HG02759 (cell line): ENCODE data around the gene ZMYND8.
"Not testable (repeated sequence)": the region's sequence is repeated elsewhere in the genome, so short reads cannot be mapped to it uniquely, and the experiment has no call there.

ENCODE experiments used
- ATAC-seq: cut with Tn5 transposase; IDR thresholded peaks from one replicate; pipeline ENCODE4 v1.9.1; 2021; ENCODE audit warnings: mild to moderate bottlenecking, moderate library complexity; ENCODE audit not compliant: unreplicated experiment

Gene ZMYND8

DNA sequence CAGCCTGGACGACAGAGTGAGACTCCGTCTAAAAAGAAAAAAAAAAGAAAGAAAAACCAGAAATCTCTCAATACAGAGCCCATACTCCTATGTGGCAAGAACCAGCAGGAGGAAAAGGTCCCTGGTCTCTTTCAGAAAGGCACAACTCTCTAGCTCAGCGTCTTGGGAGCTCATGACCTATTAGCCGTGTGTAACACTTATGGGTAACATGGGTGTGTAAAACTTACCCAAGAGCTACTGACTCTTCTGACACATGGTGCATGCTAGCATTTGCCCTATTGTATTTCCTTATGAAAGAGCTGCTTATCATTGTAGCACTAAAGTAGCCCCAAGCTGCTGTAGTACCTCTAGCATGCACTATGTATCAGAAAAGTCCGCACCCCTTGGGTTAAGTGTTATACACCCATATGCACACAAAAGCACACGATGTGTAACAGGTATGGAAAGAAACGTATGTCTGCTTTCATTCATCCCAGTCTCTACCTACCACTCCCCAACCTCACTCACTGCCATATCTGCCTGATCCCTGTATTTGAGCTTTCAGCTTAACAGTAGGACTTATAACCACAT lies 85.4 kb downstream of the ZMYND8 start:
- no peak for ATAC-seq

DNA sequence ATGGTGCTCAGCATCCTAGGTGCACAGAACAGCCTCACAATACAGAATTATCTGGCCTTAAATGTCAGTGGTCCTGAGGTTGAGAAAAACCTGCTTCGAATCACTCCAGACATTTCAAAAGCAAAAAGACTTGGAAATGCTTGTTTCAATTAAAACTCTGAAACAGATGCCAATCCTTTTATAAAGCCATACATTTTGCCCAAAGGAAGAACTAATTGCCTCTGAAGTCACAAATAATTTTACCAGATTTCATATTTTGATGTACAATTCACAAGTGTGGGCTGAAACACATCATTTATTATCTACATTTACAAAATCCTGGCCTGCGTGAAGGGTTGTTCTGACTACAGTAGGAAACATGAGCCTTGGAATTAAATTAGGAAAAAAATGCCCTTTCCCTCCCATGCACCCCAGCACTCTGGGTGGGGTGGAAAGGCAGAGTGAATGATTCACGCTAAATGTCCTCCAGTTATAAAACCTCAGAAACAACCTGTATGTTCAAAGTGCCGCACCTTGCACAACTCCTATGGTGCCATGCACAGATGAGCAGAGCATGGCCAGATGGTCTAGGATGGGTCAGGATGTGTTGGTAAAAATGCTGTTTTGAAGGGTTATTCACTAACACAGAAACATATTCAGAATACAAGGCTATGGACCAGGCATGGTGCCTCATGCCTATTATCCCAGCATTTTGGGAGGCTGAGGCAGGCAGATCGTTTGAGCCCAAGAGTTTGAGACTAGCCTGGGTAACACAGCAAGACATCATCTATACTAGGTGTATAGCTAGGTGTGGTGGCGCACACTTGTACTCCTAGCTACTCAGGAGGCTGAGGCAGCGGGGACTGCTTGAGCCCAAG lies 87.0 kb downstream of the ZMYND8 start:
- ATAC-seq: no peak

DNA sequence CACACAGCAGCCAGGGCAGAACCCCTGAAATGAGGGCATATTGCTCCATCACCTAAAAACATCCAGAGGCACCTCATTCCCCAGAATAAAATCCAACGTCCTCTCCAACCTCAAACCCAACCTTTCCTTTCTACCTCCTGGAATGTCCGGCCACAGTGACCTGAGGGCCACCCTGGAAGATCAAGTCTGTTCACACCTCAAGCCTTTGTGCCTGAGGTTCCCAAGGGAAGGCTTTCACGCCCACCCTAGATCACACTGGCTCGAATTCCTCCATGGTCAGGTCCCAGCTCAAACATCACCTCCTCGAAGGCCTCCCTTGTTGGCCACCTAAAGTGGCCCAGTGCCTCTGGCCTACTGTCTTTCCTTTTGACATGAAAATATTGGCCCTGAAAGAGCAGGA lies 88.9 kb downstream of the ZMYND8 start:
- no peak for ATAC-seq

DNA sequence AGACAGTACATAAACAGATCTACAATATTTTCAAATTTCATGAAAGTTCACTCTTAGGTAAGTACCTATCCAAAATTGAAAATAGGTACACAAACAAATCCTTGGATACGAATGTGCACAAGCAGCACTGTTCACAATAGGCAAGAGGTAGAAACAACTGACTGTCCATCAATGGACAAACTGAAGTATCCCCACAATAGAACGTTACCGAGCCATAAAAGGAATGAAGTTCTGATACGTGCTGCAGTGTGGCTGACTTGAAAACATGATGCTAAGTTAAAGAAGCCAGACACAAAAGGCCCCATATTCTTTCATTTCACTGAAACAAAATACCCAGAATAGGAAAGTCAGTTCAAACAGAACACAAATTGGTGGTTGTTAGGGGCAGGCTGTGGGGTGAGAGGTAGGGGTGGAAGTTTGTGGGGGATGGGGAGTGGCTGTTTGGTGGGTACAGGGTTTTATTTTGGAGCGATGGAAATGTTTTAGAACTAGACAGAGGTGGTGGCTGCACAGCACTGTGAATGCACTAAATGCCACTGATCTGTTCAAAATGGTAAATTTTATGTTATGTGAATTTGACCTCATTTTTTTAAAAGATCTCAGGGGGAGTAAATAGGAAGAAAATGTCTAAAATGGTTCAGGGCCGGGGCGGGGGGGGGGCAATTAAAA lies 89.5 kb downstream of the ZMYND8 start:
- ATAC-seq: no peak

DNA sequence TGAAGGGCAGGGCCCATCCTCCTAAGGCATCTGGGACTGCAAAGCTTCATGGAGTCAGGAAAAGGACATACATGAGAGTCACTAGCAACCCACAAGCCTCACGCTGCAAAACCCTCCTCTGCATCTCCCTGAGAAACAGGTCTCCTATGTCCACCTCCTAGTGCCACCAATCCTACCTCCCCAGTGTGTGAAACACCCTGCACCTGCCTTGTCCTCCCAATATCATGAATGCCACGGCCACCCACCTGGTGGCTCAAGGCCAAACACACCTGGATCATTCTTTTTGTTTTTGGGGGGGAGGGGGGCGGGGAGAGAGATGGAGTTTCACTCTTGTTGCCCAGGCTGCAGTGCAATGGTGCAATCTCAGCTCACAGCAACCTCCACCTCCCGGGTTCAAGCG lies 90.5 kb downstream of the ZMYND8 start:
- no peak for ATAC-seq

DNA sequence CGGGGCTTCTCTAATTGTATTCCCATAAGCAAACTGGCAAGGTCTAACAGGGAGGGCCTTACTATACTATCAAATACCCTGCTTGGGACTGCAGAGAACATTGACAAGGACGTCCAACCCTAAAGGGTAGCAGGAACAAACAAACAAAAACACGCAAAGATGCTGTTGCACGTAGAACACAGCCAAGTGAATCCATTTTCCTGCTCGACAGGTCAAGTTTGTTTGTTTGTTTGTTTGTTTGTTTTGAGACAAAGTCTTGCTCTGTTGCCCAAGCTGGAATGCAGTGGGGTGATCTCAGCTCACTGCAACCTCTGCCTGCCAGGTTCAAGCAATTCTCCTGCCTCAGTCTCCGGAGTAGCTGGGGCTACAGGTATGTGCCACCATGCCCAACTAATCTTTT lies 91.3 kb downstream of the ZMYND8 start:
- ATAC-seq: no peak

DNA sequence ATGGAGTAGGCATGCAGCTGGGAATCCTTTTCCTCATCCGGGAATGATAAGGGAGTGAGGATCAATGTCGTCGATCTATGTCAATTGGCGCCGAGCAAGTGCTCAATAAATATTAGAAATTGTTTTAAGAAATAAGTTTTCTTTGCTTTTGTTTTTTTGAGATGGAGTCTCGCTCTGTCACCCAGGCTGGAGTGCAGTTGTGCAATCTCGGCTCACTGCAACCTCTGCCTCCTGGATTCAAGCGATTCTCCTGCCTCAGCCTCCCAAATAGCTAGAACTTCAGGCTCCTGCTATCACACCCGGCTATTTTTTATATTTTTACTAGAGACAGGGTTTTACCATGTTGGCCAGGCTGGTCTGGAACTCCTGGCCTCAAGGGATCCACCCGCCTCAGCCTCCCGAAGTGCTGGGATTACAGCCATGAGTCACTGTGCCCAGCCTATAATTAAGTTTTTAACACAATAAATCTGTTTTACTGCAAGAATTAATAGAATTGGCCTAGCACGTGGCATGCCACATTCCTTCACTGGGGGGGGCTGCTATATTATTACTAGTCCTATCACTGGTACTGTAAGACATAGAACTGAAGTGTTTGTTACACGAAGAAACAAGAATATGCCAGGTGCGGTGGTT lies 92.2 kb downstream of the ZMYND8 start:
- ATAC-seq: not testable (repeated sequence)

DNA sequence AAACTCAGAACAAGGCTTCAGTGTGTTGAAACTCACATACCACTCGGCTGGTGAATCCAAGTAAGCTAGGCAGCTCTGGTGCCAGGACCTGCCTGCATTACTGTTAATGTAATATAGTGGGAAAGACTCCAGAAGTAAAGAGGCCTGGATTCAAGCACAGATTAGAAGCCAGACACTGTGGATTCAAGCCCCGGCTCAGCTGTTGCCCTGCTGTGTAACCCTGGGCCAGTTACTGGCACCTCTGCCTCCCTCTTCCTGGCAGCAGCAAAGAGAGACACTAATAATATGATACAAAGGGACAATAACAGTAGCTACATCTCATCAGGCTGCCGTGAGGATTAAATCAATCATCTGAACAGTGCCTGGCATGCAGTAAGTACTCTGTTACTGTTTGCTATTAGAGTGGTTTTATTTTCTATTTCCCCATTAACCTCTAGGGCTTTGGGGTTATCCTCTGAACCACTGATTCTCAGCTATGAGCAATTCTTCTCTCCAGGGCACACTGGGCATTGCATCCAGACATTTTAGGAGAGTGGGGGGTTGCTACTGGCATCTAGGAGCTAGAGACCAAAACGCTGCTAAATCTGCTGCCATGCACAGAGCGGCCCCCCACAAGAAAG lies 92.9 kb downstream of the ZMYND8 start:
- no peak for ATAC-seq

DNA sequence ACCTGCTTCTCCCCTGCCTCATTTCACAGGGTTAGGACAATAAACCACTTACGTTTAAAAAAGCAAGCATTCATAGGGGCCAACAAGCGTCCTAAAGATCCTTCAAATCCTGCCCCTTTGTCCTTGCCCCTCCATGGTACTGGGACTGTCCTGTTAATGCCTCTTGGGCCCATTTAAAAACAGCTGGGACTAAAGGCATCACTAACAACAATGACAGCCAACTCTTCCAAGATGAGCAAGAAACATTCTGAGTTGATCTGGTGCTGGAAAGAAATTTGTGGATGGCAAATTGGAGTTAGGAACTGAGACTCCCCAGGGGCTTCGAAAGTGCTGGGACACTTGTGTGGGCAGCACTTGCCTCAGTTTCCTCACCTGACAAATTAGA lies 93.4 kb downstream of the ZMYND8 start:
- no peak for ATAC-seq

DNA sequence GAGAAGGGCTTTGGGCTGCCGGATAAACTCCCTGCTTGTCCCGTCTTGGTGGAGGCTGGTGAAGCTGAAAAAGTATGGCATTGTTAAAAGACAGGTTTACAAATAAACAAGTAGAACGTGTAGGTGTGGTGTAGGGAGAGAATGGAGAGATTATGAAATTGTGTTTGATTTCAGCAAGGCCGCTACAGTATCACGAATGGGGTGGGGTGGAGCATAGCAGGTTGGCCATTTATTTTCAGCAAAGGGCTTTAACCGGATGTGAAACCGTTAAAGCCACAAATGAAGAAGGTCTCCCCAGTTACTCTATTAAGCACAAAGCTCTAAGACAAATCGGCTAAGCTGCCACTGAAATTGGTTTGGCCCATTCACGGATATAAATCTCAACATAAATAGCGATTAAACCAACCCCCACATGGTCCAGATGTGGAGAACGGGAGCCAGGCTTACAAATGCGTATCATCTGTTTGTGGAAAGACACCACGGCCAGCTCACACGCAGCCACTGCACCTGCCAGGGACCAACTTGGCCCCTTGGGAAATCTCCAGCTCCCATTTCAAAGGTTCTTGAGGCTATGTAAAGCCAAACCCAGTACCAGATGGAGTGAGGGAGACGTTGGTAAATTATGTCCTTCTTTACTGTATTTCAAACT lies 94.0 kb downstream of the ZMYND8 start:
- peak; percentile 51 for ATAC-seq

DNA sequence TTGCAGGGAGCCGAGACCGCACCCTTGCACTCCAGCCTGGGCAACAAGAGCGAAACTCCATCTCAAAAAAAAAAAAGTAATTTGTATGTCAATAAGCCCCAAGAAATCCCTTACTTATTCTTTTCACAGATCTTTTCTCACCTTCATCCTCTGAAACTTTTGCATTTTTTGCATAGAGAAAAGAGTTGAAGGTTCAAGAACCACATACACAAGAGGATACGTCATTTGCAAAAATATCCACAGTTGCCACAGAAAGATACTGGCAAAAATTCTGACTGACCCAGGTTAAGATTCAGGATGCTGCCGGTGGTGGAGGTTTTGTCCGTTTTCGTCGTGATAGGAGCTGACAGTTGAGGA lies 94.5 kb downstream of the ZMYND8 start:
- ATAC-seq: no peak

DNA sequence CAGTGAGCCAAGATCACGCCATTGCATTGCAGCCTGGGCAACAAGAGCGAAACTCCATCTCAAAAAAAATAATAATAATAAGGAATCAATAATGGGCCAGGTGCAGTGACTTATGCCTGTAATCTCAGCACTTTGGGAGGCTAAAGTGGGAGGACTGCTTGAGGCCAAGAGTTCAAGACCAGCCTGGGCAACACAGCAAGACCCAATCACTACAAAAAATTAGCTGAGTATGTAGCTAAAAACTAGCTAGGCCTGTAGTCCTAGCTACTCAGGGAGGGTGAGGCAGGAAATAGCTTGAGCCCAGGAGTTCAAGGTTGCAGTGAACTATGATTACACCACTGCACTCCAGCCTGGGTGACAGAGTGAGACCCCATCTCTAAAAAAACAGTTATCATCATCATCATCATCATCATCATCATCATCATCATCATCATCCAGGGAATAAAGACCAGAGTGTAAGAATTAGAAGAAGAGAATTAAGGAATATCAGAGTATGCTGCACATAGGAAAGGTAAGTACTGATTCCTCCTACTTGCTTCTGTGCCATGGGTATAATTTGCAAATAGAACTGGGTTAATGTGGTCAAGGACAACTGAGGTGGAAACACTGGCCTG lies 95.2 kb downstream of the ZMYND8 start:
- not testable (repeated sequence) for ATAC-seq

DNA sequence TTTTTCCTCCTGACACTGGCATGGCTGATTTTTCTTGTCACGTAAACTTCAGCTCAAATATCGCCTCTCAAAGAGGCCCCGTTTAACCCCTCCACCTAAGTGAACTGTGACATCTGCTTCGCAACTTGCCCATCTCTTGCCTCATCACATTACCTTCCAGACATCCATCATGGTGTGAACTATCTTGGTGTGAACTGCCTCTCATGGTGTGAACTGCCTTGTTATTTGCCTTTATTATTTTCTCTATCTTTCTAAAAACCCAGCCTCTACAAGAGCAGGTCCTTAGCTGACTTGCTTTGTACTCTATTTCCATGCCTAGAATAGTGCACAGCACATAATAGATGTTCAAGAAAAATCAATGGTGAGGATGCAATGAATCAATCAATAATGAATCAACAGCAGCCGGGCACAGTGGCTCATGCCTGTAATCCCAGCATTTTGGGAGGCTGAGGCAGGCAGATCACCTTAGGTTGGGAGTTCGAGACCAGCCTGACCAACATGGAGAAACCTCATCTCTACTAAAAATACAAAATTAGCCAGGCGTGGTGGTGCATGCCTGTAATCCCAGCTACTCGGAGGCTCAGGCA lies 95.9 kb downstream of the ZMYND8 start:
- ATAC-seq: not testable (repeated sequence)

DNA sequence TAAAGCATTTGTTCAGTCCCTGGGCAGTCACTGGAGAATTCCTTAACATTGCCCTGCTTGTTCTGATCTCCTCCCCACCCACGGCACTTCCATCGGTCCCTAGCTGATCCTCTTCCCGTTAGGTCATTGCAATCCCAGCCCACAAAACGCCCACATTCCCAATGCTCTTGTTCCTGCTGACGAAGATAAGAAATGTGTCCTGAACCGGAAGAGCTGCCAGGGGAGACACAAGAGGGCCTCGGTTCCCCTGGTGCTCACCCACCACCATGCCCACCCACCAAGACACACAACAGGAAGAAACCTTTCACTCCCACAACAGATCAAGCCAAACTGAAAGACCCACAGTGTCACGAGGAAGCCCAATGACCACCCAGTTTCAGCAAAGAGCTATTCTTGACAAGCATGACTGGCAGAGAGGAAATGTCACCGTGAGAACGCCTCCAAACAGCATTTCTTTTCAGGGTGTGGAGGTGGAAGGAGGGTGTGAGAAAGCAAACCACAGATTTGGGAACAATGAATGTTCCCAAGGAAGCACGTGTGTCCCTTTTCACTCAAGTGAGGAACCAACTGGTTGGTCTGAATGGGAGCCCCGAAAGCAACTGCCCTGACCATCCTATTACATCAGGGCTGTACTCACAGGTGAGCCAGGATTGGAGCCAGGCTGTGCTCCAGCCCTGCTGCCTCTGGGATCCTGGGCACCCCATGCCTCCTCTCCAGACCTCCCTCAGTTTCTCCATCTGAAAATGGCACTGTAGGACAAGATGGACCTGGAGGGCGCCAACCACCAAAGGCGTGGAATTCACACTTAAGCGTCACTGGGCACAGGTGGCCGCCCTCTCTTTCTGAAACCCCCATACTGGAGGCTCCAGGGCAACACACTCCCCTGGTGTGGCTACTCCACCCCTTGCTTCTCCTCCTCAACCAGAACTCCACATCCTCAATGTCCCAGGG lies 97.5 kb downstream of the ZMYND8 start:
- peak; percentile 68 for ATAC-seq

DNA sequence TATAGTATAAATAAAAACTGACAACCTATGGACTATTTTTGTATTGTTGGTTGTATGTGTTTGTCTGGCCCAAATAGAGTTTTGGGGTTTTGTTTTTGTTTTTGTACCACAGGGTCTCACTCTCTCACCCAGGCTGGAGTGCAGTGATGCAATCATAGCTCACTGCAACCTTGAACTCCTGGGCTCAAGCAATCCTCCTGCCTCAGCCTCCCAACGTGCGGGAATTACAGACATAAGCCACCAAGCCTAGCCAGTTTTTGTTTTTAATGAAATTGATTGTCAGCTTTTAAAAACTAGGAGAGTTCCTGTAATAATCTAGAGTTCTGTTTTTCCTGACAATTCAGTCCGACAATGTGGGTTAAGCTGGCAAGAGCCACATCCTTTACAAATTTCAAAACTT lies 98.7 kb downstream of the ZMYND8 start:
- ATAC-seq: no peak

DNA sequence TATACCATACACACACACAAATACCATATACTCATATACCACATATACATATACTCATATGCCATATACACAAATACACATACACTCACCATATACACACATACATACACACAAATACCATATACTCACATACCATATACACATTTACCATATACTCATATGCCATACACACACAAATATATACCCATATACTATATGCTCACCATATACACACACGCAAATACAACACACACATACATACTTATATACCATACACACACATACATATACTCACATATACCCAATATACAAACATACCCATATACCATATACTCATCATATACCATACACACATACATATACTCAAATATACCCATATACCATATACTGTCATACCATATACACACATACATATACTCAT lies 99.2 kb downstream of the ZMYND8 start:
- no peak for ATAC-seq

DNA sequence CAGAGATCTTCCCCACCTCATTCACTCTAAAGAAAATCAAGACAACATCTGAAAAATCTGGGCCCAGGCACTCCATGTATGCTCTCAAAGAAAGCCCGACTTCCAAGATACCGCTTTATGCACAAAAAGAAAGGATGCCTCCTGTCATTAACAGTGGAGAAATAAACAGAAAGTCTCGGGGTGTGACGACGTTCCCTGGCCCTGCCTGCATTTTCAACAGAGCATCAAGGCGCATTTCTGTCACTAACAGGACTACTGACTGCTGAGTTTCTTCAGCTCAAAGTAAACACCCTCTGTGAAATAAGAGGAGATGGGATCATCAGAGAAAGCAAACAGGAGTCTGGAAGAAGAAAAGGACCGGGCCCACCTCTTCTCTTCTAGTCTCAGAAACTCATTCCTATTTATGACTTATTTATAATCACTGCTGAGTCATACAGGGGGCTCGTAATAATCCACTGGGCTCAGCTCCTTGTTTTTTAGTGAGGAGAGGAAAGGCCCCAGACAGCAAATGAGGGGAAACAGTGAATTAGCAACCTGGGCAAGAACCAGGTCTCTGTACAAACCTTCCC lies 99.7 kb downstream of the ZMYND8 start:
- ATAC-seq: no peak

DNA sequence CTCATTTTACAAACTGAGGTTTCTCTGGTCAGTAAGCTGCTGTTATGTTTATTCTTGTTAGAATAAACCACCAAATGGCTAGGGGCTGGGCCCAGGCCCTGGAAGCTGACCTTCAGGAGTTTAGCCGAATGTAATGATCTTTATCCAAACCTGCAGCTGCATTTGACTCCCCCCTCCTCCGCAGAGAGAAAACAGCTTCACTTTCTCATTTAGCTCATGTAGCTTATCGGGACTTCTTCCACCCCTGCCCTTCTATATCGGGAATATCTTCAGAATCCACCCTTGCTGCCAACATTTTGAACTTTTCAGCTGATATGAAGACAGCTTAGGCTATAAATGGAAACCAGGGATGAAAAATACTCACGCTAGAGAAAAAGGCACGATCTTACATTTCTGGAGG lies 102.6 kb downstream of the ZMYND8 start:
- no peak for ATAC-seq
